GM12878 (cell line): ENCODE data around the gene PSMB8. TPM values are rescaled to one million over a fixed set of nuclear protein-coding genes. Genes with fewer than 3 reads are reported as not detected.

Source experiments
- RAD51 ChIP-seq: fragments of 450-650 bp; IDR thresholded peaks from 2 replicates; pipeline ENCODE4 v1.6.1; 2016; ENCODE audit warnings: moderate library complexity, mild to moderate bottlenecking, inconsistent platforms
- STAT3 ChIP-seq: IDR thresholded peaks from 2 replicates; pipeline ENCODE4 v1.6.1; 2011; ENCODE audit warnings: low read depth, low read length, improper control_type of control experiment
- ZBTB33 ChIP-seq: fragments of 450-650 bp; IDR thresholded peaks from 2 replicates; pipeline ENCODE4 v1.6.1; 2017; ENCODE audit warnings: mild to moderate bottlenecking
- polyA plus RNA-seq, 11 experiments: library from polyadenylated mRNA; depleted of rRNA in 4 of 11; unstranded in 6 of 11; stranded (reverse) in 5 of 11; fragments of >200 nt; fragmentation: Nextera tagmentation in 4 of 11; fragmentation: Illumina TruSeq in 1 of 11; extraction: Ambion mirVana in 4 of 11; extraction: Trizol in 1 of 11; gene quantifications; 1 replicate in 1 of 11; 2 replicates in 10 of 11; pipeline versions ENCODE4 v1.2.1 to v1.2.3, GENCODE V29; 2011 to 2016; ENCODE audit warnings: inconsistent platforms in 2 of 11, missing spikeins in 2 of 11, low read depth in 1 of 11
- total RNA-seq, 4 experiments: library from RNA; depleted of rRNA in 3 of 4; stranded (reverse); fragments of >200 nt in 3 of 4; fragmentation: Illumina TruSeq in 1 of 4; extraction: Trizol in 1 of 4; gene quantifications; 2 replicates each; pipeline versions ENCODE4 v1.2.1 to v1.2.3, GENCODE V29; 2013 to 2021
- TF ChIP-seq, protein P1 (sequence below): IDR thresholded peaks from 2 replicates; pipeline ENCODE4 v1.6.1; 2011; ENCODE audit warnings: low read depth, low read length, improper control_type of control experiment, borderline replicate concordance
- TF ChIP-seq, protein P2 (sequence below): IDR thresholded peaks from 2 replicates; pipeline ENCODE4 v1.6.1; 2012; ENCODE audit warnings: mild to moderate bottlenecking, low read depth, low read length

PSMB8 gene
- total and polyA plus RNA-seq, 10 of the 15 experiments (the other 5 are each of a cell fraction or from before 2014, with no cell fraction given), result 304 to 557 (median 379) TPM

- TF ChIP-seq, protein P1, sequence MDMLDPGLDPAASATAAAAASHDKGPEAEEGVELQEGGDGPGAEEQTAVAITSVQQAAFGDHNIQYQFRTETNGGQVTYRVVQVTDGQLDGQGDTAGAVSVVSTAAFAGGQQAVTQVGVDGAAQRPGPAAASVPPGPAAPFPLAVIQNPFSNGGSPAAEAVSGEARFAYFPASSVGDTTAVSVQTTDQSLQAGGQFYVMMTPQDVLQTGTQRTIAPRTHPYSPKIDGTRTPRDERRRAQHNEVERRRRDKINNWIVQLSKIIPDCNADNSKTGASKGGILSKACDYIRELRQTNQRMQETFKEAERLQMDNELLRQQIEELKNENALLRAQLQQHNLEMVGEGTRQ, result no peak; the same call in 1 of the 2 replicates
- TF ChIP-seq STAT3 (no peak), RAD51 (peak; percentile 55; the same call in 1 of the 2 replicates), ZBTB33 (no peak)
- TF ChIP-seq, protein P2, sequence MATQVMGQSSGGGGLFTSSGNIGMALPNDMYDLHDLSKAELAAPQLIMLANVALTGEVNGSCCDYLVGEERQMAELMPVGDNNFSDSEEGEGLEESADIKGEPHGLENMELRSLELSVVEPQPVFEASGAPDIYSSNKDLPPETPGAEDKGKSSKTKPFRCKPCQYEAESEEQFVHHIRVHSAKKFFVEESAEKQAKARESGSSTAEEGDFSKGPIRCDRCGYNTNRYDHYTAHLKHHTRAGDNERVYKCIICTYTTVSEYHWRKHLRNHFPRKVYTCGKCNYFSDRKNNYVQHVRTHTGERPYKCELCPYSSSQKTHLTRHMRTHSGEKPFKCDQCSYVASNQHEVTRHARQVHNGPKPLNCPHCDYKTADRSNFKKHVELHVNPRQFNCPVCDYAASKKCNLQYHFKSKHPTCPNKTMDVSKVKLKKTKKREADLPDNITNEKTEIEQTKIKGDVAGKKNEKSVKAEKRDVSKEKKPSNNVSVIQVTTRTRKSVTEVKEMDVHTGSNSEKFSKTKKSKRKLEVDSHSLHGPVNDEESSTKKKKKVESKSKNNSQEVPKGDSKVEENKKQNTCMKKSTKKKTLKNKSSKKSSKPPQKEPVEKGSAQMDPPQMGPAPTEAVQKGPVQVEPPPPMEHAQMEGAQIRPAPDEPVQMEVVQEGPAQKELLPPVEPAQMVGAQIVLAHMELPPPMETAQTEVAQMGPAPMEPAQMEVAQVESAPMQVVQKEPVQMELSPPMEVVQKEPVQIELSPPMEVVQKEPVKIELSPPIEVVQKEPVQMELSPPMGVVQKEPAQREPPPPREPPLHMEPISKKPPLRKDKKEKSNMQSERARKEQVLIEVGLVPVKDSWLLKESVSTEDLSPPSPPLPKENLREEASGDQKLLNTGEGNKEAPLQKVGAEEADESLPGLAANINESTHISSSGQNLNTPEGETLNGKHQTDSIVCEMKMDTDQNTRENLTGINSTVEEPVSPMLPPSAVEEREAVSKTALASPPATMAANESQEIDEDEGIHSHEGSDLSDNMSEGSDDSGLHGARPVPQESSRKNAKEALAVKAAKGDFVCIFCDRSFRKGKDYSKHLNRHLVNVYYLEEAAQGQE, result no peak
These were observed 41.9 kb upstream of the PSMB8 start (continued) for GRCh38 chr6:32885698-32886286.
